OCI-LY1 (cell line): Measurements from ENCODE around the gene BHLHE23.

Source experiments
- CTCF ChIP-seq: fragments of 200-600 bp; sonication (generic), shearing (Covaris generic); IDR thresholded peaks from 2 replicates; pipeline ENCODE4 v1.5.1; 2017; ENCODE audit warnings: mild to moderate bottlenecking, antibody characterized with exemption, low read length, moderate library complexity, mixed read lengths
- EZH2 ChIP-seq: fragments of 200-600 bp; sonication (generic), shearing (Covaris generic); IDR thresholded peaks from 2 replicates; pipeline ENCODE4 v1.8.0; 2017; ENCODE audit warnings: borderline replicate concordance, mixed run types, mild to moderate bottlenecking, antibody characterized with exemption, low read length, moderate library complexity, mixed read lengths

GRCh38 chr20:63050406-63050805 is 43.6 kb upstream of the BHLHE23 start:
- no peak for TF ChIP-seq CTCF
- no peak for TF ChIP-seq EZH2
